C4-2B (cell line): Measurements from ENCODE around the gene SEMA5A.

ENCODE experiments used
- H3K27ac ChIP-seq: fragments of 450-650 bp; 2 replicates; pipeline ENCODE4 v1.5.1; 2017
- ZFX ChIP-seq: fragments of 450-650 bp; IDR thresholded peaks from 2 replicates; pipeline ENCODE4 v1.6.1; 2017
- TF ChIP-seq, protein P1 (sequence below): fragments of 450-650 bp; conservative IDR thresholded peaks from 2 replicates; pipeline ENCODE4 v1.5.1; 2017; ENCODE audit warnings: mild to moderate bottlenecking

The SEMA5A gene

GRCh38 chr5:9430306-9430705, 115.6 kb downstream of the SEMA5A start:
- no peak overlapping the region for H3K27ac ChIP-seq
- TF ChIP-seq ZFX, result no peak
- TF ChIP-seq, protein P1, sequence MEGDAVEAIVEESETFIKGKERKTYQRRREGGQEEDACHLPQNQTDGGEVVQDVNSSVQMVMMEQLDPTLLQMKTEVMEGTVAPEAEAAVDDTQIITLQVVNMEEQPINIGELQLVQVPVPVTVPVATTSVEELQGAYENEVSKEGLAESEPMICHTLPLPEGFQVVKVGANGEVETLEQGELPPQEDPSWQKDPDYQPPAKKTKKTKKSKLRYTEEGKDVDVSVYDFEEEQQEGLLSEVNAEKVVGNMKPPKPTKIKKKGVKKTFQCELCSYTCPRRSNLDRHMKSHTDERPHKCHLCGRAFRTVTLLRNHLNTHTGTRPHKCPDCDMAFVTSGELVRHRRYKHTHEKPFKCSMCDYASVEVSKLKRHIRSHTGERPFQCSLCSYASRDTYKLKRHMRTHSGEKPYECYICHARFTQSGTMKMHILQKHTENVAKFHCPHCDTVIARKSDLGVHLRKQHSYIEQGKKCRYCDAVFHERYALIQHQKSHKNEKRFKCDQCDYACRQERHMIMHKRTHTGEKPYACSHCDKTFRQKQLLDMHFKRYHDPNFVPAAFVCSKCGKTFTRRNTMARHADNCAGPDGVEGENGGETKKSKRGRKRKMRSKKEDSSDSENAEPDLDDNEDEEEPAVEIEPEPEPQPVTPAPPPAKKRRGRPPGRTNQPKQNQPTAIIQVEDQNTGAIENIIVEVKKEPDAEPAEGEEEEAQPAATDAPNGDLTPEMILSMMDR, result no peak

DNA sequence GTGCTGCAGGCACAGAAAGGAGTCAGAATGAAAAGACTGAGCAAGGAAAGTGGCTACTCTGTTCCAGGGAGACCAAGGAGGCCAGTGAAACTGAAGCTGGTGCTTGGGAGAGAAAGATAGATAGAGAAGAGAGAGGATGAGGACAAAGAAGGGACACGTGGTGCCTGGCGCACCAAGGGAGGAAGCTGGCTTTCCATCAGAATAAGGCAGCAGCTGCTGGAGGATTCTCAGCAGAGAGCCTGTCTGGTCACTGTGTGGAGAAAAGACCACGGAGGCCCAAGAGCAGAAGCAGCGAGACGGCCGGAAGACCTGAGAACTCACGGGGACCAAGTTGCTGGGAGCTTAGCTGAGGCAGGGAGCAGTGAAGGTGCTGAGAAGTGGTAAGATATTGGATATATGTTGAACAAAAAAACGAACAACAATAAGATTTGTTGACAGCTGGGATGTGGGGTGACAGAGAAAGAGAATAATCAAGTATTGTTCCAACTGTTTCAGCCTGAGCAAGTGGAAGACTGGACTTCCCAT, 116.1 kb downstream of the SEMA5A start:
- TF ChIP-seq, protein P1, result no peak

DNA sequence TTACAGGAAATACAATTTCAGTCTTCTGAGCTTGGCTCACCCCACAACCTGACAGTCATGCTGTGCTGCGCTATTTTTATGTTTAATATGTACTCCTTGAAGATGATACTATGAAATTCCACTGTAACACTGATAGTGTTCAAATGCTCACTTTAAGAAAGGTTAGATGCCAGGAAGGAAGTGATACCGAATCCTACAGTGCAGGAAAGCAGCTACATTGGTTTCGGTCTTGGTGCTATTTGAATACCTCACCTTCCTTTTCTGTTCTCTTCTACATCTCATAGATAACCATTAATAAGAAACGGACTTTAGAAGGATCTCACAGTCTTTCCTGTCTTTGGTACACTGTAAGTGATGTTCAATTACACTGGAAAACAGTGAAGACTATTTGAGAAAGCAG, 117.6 kb downstream of the SEMA5A start:
- no peak overlapping the region for H3K27ac ChIP-seq
- TF ChIP-seq, protein P1, result no peak
- TF ChIP-seq ZFX, result no peak

More for the DNA sequence above, 116.1 kb downstream of the SEMA5A start:
- no peak overlapping the region for H3K27ac ChIP-seq

- TF ChIP-seq, protein P1, result no peak
- no peak for TF ChIP-seq ZFX
- no peak overlapping the region for H3K27ac ChIP-seq
Observed at GRCh38 chr5:9425710-9426109, 120.2 kb downstream of the SEMA5A start.

DNA sequence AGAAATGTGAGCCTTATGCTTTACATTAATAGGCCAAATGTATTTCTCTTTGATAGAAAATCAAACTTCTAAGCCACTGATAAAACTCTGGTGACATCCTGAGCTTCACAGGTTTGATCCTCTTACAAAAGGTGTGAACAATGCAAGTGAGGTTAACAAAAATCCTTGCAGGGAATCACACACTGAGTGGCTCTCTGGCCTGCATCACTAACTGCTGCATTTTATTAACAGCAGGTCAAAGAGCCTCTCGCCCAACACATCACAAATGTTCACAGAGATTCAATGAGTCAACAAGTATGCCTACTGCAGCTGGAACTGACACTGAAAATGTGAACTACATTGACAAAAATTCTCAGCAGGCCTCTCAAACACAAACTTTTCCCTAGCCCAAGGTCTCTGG, 122.3 kb downstream of the SEMA5A start:
- no peak for TF ChIP-seq ZFX
- TF ChIP-seq, protein P1, result no peak
- no peak overlapping the region for H3K27ac ChIP-seq

GRCh38 chr5:9421884-9422283, 124.0 kb downstream of the SEMA5A start:
- H3K27ac ChIP-seq, result no peak overlapping the region
- TF ChIP-seq, protein P1, result no peak
- TF ChIP-seq ZFX, result no peak

GRCh38 chr5:9419794-9420193, 126.1 kb downstream of the SEMA5A start:
- no peak for TF ChIP-seq ZFX
- TF ChIP-seq, protein P1, result no peak

More at GRCh38 chr5:9419794-9420193, 126.1 kb downstream of the SEMA5A start:
- H3K27ac ChIP-seq, result no peak overlapping the region
